A549 (cell line): ENCODE data around the gene ZNF134.

Experiments
- CEBPB ChIP-seq, 2 experiments: fragments of >200 bp in 1 of 2; sonication (Bioruptor Twin) in 1 of 2; formaldehyde crosslinking in 1 of 2; IDR thresholded peaks; 2 replicates each; pipeline ENCODE4 v1.6.1; 2012 to 2016
- FOSB ChIP-seq: fragments of 250-450 bp; sonication (Bioruptor Pico); IDR thresholded peaks from 2 replicates; pipeline ENCODE4 v1.5.0; 2020; ENCODE audit warnings: mild to moderate bottlenecking, moderate library complexity
- FOSL2 ChIP-seq, 2 experiments: fragments of 450-650 bp in 1 of 2; fragments of >200 bp in 1 of 2; sonication (Bioruptor Twin) in 1 of 2; formaldehyde crosslinking; IDR thresholded peaks; 2 replicates each; pipeline versions ENCODE4 v1.5.0 to v1.6.1; 2016 to 2020; ENCODE audit warnings: mild to moderate bottlenecking in 1 of 2, moderate library complexity in 1 of 2
- HDAC2 ChIP-seq: fragments of 200-600 bp; sonication (generic); IDR thresholded peaks from 2 replicates; pipeline ENCODE4 v1.6.1; 2016
- KDM1A ChIP-seq: fragments of 200-600 bp; sonication (generic); IDR thresholded peaks from 2 replicates; pipeline ENCODE4 v1.6.1; 2016; ENCODE audit warnings: low read depth, mild to moderate bottlenecking
- NFE2L2 ChIP-seq: fragments of 150-350 bp; conservative IDR thresholded peaks from 2 replicates; pipeline ENCODE4 v1.6.1; 2014; ENCODE audit warnings: low read length
- SREBF2 ChIP-seq: fragments of 450-650 bp; IDR thresholded peaks from 2 replicates; pipeline ENCODE4 v1.6.1; 2014; ENCODE audit warnings: mild to moderate bottlenecking, moderate library complexity
- ZFP36 ChIP-seq: fragments of 450-650 bp; IDR thresholded peaks from 2 replicates; pipeline ENCODE4 v1.6.1; 2014; ENCODE audit warnings: borderline replicate concordance; ENCODE audit not compliant: partially characterized antibody
- TF ChIP-seq, protein P1 (sequence below): fragments of >200 bp; sonication (Bioruptor Twin); formaldehyde crosslinking; IDR thresholded peaks from 3 replicates; pipeline ENCODE4 v1.5.1; 2016

DNA sequence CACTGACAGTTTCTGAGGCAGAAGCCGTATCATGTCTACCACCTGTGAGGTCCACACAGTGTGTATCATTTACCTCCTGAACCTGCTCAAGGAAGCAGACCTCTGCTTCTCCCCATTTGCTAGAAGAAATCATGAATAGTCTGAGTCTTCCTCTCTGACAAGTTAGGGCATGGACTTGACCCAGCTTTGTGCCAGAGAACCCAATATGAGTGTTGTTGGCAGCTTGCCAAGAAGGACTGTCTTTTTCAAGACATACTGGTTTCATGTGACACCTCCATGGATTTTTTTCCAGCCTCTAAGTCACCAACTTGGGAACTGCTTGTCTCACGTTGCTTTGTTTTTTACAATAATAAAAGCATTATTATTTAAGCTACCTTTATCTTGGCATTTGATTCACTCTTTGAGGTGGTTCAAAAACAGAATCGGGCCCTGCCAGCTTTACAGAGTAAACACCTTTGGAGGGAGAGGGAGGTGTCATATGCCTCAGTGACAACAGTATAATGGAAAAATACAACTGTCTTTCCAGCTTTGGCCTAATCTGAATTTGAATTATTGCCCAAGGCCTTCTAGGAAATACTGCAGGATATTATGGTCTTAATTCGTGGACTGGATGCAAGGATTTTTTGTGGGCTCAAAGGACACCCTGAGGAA, 28.5 kb downstream of the ZNF134 start:
- TF ChIP-seq CEBPB (IDR thresholded peaks at IDR 0.05) (no peak), FOSB (CRISPR knock-in tag) (no peak), FOSL2 (IDR thresholded peaks at IDR 0.05) (no peak), FOSL2 (CRISPR knock-in tag; IDR thresholded peaks at IDR 0.05) (no peak), HDAC2 (no peak), ZFP36 (no peak), NFE2L2 (no peak), SREBF2 (no peak), KDM1A (no peak)
- TF ChIP-seq, protein P1, sequence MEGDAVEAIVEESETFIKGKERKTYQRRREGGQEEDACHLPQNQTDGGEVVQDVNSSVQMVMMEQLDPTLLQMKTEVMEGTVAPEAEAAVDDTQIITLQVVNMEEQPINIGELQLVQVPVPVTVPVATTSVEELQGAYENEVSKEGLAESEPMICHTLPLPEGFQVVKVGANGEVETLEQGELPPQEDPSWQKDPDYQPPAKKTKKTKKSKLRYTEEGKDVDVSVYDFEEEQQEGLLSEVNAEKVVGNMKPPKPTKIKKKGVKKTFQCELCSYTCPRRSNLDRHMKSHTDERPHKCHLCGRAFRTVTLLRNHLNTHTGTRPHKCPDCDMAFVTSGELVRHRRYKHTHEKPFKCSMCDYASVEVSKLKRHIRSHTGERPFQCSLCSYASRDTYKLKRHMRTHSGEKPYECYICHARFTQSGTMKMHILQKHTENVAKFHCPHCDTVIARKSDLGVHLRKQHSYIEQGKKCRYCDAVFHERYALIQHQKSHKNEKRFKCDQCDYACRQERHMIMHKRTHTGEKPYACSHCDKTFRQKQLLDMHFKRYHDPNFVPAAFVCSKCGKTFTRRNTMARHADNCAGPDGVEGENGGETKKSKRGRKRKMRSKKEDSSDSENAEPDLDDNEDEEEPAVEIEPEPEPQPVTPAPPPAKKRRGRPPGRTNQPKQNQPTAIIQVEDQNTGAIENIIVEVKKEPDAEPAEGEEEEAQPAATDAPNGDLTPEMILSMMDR, result no peak
